HEK293T (cell line): ENCODE measurements around the gene OS9.

Source experiments
- CTCF ChIA-PET: fragments of 350-600 bp; formaldehyde crosslinking; extraction: SDS; loops from one replicate; lab custom pipeline; 2021; ENCODE audit warnings: antibody characterized with exemption, inconsistent platforms; lab: Yijun Ruan, JAX
- POLR2A ChIA-PET: fragments of 350-600 bp; formaldehyde crosslinking; extraction: SDS; loops from one replicate; lab custom pipeline; 2020; ENCODE audit warnings: antibody characterized with exemption, inconsistent platforms; lab: Yijun Ruan, JAX
- DNase-seq: peaks from one replicate; pipeline ENCODE4 v3.0.0; 2012; ENCODE audit warnings: mixed read lengths; ENCODE audit errors: extremely low spot score
- ARNT ChIP-seq: fragments of 450-650 bp; IDR thresholded peaks from 2 replicates; pipeline ENCODE4 v1.6.1; 2017; ENCODE audit warnings: mild to moderate bottlenecking
- BHLHE40 ChIP-seq: fragments of 450-650 bp; IDR thresholded peaks from 2 replicates; pipeline ENCODE4 v1.6.1; 2016; ENCODE audit warnings: mild to moderate bottlenecking, moderate library complexity, borderline replicate concordance
- CTBP1 ChIP-seq: fragments of 450-650 bp; IDR thresholded peaks from 2 replicates; pipeline ENCODE4 v1.6.1; 2016; ENCODE audit warnings: borderline replicate concordance
- ELF4 ChIP-seq: fragments of 450-650 bp; IDR thresholded peaks from 2 replicates; pipeline ENCODE4 v1.6.1; 2017; ENCODE audit warnings: antibody characterized with exemption
- FOXA1 ChIP-seq: fragments of 450-650 bp; IDR thresholded peaks from 2 replicates; pipeline ENCODE4 v1.6.1; 2016; ENCODE audit warnings: mild to moderate bottlenecking
- FOXK2 ChIP-seq: fragments of 450-650 bp; IDR thresholded peaks from 2 replicates; pipeline ENCODE4 v1.6.1; 2016; ENCODE audit warnings: mild to moderate bottlenecking
- FOXM1 ChIP-seq: fragments of 450-650 bp; IDR thresholded peaks from 2 replicates; pipeline ENCODE4 v1.6.1; 2017; ENCODE audit warnings: mild to moderate bottlenecking, borderline replicate concordance
- HDGF ChIP-seq: fragments of 450-650 bp; IDR thresholded peaks from 2 replicates; pipeline ENCODE4 v1.6.1; 2017; ENCODE audit warnings: antibody characterized with exemption, borderline replicate concordance
- L3MBTL2 ChIP-seq: fragments of 450-650 bp; conservative IDR thresholded peaks from 2 replicates; pipeline ENCODE4 v1.6.1; 2016; ENCODE audit warnings: mild to moderate bottlenecking
- LEF1 ChIP-seq: fragments of 450-650 bp; IDR thresholded peaks from 2 replicates; pipeline ENCODE4 v1.6.1; 2017; ENCODE audit warnings: mild to moderate bottlenecking, borderline replicate concordance
- NFRKB ChIP-seq: fragments of 450-650 bp; IDR thresholded peaks from 2 replicates; pipeline ENCODE4 v1.6.1; 2016; ENCODE audit warnings: mild to moderate bottlenecking, moderate library complexity
- PKNOX1 ChIP-seq: fragments of 450-650 bp; IDR thresholded peaks from 2 replicates; pipeline ENCODE4 v1.6.1; 2016
- SP1 ChIP-seq: fragments of 450-650 bp; IDR thresholded peaks from 2 replicates; pipeline ENCODE4 v1.6.1; 2017
- SUZ12 ChIP-seq: fragments of 450-650 bp; IDR thresholded peaks from 2 replicates; pipeline ENCODE4 v1.6.1; 2016; ENCODE audit warnings: mild to moderate bottlenecking
- TARDBP ChIP-seq: fragments of 450-650 bp; IDR thresholded peaks from 2 replicates; pipeline ENCODE4 v1.6.1; 2016
- ZNF384 ChIP-seq: fragments of 450-650 bp; IDR thresholded peaks from 2 replicates; pipeline ENCODE4 v1.6.1; 2016

Gene OS9

DNA sequence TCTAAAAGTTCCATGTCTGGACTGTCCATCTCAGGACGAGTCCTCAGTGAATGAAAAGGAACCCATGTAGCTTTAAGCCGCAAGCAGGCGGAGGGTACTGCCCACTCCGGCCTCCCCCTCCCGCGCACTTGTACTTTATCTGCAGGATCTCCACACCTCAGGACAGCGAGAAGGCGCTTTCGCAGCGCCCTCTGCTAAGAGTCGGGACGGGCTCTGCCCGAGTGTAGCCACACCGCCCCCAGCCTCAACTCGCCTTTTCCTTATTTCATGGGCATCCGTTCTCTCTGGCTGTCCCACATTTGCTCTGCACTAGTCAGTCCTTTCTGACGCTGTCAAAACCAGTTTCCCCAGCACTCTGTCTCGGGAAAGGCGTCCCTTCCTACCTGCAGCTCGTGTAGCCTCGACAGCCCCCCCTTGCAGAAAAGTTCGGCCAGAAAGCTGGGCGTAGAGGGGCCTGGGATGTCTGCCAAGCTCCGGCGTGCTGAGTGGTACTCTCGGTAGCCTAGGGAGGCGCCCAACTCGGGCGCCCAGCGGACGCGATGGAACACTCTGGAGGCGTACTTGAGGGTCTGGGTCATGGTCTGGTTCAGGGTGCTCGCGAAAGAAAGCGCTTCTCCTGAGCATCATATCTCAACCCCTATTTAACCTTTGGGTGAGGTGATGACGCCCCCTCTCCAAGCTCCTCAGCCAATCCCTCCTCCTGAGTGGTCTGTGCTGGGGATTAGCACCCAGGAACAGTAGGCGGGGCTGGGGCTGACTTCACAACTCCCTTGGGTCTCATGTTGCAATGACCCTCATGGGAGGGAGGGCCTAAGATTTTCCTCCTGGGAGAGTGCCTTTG, 72.8 kb downstream of the OS9 start, which contains the start of gene CYP27B1:
TSS of gene CYP27B1 (minus strand) at position 615 of the 841 bp plus-strand sequence. CDS start at position 578, 37 bp downstream.
- DNase-seq: no peak
- TF ChIP-seq PKNOX1 (no peak), CTBP1 (no peak), ZNF384 (no peak), L3MBTL2 (no peak), FOXK2 (no peak), FOXM1 (no peak), FOXA1 (no peak), ELF4 (no peak), SP1 (no peak), LEF1 (no peak), ARNT (no peak), NFRKB (no peak), BHLHE40 (no peak), HDGF (no peak), SUZ12 (no peak), TARDBP (no peak)
- ChIA-PET CTCF (interaction anchor here (2.4 to 2.7 kb wide), 2 partner anchors 7 to 10 kb away, joined by 8 to 17 read pairs; no protein-coding TSS in a partner anchor), POLR2A (interaction anchor here (0.6 to 2.7 kb wide), 6 partner anchors 8 to 593 kb away, joined by 4 to 8 read pairs (median 6); partner anchors contain the start of genes CDK4 and TSPAN31)

- ChIA-PET POLR2A (interaction anchor here (0.5 to 2.7 kb wide), 5 partner anchors 8 to 51 kb away, joined by 3 to 8 read pairs (median 5); partner anchors contain the start of genes AVIL and CDK4), CTCF (interaction anchor here (2.4 to 2.7 kb wide), 2 partner anchors 8 to 11 kb away, joined by 8 to 17 read pairs; no protein-coding TSS in a partner anchor)
- DNase-seq: no peak
- no peak for TF ChIP-seq CTBP1
- TF ChIP-seq TARDBP: no peak
- no peak for TF ChIP-seq SP1
- no peak for TF ChIP-seq HDGF
- no peak for TF ChIP-seq SUZ12
- TF ChIP-seq FOXM1: no peak
- TF ChIP-seq BHLHE40: no peak
- no peak for TF ChIP-seq NFRKB
- TF ChIP-seq ELF4: no peak
- no peak for TF ChIP-seq ARNT
- TF ChIP-seq L3MBTL2: no peak
- no peak for TF ChIP-seq LEF1
- no peak for TF ChIP-seq FOXA1
- no peak for TF ChIP-seq PKNOX1
- TF ChIP-seq ZNF384: no peak
- TF ChIP-seq FOXK2: no peak
Observed at GRCh38 chr12:57767305-57767698, 73.4 kb downstream of the OS9 start.

- no peak for TF ChIP-seq TARDBP
- TF ChIP-seq LEF1: no peak
- TF ChIP-seq ZNF384: no peak
- TF ChIP-seq L3MBTL2: no peak
- no peak for TF ChIP-seq NFRKB
- no peak for TF ChIP-seq CTBP1
- no peak for TF ChIP-seq HDGF
- TF ChIP-seq FOXM1: no peak
- TF ChIP-seq BHLHE40: no peak
- TF ChIP-seq FOXK2: no peak
- no peak for TF ChIP-seq FOXA1
- TF ChIP-seq SUZ12: no peak
- TF ChIP-seq PKNOX1: no peak
- TF ChIP-seq SP1: no peak
- no peak for TF ChIP-seq ELF4
- TF ChIP-seq ARNT: no peak
- ChIA-PET CTCF (interaction anchor here (2.4 to 2.7 kb wide), 2 partner anchors 8 to 11 kb away, joined by 8 to 17 read pairs; no protein-coding TSS in a partner anchor), POLR2A (interaction anchor here (1.3 to 2.7 kb wide), 5 partner anchors 9 to 50 kb away, joined by 3 to 8 read pairs (median 5); partner anchors contain the start of genes AVIL and CDK4)
- DNase-seq: no peak
Observed at GRCh38 chr12:57767876-57768275, 73.9 kb downstream of the OS9 start.

DNA sequence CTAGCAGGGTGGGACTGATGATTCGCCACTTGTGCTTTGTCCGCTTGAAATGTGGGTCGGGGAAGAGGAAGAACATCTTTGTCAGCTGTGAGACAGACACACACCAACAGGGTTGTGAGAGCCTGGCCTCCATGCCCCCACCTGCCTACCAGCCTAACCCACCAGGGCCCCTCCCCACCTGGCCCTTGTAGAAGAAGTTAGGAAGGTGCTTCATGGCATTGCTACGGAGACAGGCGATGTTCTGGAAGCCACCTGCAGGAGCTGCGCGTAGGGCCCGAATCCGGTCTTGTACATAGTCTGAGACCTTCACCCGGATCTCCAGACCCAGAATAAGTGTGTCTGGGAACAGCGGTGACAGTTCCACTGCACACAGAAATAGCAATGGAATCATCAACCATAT, 75.7 kb downstream of the OS9 start:
- TF ChIP-seq PKNOX1 (no peak), L3MBTL2 (no peak), ZNF384 (no peak), SP1 (no peak), FOXK2 (no peak), SUZ12 (no peak), TARDBP (no peak)
- ChIA-PET CTCF (no interaction called here), POLR2A (no interaction called here)
- no peak for DNase-seq

DNA sequence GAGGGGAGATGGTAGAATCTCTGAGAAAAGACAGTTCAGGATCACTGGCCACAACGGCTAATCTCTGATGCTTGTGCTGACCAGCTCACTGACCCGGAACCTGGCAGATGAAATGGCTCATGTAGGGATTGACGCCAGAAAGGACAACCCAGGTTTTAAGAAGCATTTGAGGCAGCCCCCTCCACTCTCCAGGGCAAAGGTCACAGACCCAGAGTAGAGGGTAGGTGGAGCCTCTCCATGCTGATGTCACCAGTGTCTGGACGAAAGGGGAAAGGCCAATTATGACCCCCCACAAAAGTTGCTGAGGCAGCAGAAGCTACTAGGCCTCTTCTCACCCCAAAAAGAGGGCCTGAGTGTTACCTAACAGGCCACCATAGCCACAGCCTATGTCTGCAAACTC, 76.8 kb downstream of the OS9 start:
- CTCF ChIA-PET: no interaction called here

More for the DNA sequence above, 76.8 kb downstream of the OS9 start:
- POLR2A ChIA-PET: no interaction called here
- TF ChIP-seq ZNF384: no peak
- DNase-seq: no peak
